ENCODE data around the gene ADRA2A.

DNA sequence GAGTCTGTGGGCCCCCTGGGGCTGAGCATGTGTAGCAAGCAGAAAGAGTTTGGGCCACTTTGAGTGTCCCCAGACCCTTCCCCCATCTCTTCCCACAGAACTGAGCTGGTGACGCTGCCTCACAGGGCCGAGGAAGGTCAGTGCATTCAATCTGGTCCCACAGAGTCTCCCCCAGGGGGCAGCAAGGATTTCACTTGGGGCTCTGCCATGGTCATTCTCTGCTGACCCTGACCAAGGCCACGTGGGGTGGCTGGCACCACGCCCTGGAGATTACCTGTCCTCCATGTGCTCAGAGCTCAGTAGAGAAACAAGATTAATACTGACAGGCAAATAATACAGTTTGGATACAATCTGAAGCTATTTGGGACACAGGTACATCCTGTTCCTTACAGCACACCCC, 30.2 kb downstream of the ADRA2A start:
- TF ChIP-seq, protein P1, sequence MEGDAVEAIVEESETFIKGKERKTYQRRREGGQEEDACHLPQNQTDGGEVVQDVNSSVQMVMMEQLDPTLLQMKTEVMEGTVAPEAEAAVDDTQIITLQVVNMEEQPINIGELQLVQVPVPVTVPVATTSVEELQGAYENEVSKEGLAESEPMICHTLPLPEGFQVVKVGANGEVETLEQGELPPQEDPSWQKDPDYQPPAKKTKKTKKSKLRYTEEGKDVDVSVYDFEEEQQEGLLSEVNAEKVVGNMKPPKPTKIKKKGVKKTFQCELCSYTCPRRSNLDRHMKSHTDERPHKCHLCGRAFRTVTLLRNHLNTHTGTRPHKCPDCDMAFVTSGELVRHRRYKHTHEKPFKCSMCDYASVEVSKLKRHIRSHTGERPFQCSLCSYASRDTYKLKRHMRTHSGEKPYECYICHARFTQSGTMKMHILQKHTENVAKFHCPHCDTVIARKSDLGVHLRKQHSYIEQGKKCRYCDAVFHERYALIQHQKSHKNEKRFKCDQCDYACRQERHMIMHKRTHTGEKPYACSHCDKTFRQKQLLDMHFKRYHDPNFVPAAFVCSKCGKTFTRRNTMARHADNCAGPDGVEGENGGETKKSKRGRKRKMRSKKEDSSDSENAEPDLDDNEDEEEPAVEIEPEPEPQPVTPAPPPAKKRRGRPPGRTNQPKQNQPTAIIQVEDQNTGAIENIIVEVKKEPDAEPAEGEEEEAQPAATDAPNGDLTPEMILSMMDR (IDR thresholded peaks at IDR 0.05 in 2 of 3, conservative IDR thresholded peaks at IDR 0.05 in 1 of 3; ENCODE audit: control insufficient read depth in 2 of 3, extremely low read depth in 1 of 3, insufficient read depth in 1 of 3, low read depth in 3 of 3, low read length in 3 of 3) = no peak
- TF ChIP-seq, protein P2, sequence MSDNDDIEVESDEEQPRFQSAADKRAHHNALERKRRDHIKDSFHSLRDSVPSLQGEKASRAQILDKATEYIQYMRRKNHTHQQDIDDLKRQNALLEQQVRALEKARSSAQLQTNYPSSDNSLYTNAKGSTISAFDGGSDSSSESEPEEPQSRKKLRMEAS (IDR thresholded peaks at IDR 0.05; ENCODE audit: low read depth, low read length) = no peak
- TF ChIP-seq SIX5 (IDR thresholded peaks at IDR 0.05; ENCODE audit: low read depth, low read length, severe bottlenecking) (no peak), HDAC6 (IDR thresholded peaks at IDR 0.05; ENCODE audit: unreplicated experiment) (no peak), RAD21 (IDR thresholded peaks at IDR 0.05; ENCODE audit: insufficient read depth, low read depth, low read length) (no peak), EGR1 (IDR thresholded peaks at IDR 0.05; ENCODE audit: borderline replicate concordance in 1 of 2, low read depth in 2 of 2, low read length in 2 of 2) (no peak), POLR2AphosphoS5 (IDR thresholded peaks at IDR 0.05; ENCODE audit: low read length) (no peak)
- TF ChIP-seq, protein P3, sequence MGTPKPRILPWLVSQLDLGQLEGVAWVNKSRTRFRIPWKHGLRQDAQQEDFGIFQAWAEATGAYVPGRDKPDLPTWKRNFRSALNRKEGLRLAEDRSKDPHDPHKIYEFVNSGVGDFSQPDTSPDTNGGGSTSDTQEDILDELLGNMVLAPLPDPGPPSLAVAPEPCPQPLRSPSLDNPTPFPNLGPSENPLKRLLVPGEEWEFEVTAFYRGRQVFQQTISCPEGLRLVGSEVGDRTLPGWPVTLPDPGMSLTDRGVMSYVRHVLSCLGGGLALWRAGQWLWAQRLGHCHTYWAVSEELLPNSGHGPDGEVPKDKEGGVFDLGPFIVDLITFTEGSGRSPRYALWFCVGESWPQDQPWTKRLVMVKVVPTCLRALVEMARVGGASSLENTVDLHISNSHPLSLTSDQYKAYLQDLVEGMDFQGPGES (IDR thresholded peaks at IDR 0.05) = no peak

Data from GM12878 (cell line).